NCI-H1436 treated with DMSO at 0.1 percent for 48 hours (cell line): Measurements from ENCODE around the gene WBP2NL.
"Not testable (repeated sequence)": the region's sequence is repeated elsewhere in the genome, so short reads cannot be mapped to it uniquely, and the experiment has no call there.

Experiments
- DNase-seq: peaks from one replicate; lab custom pipeline; 2025; lab: John Stamatoyannopoulos, UW

The WBP2NL gene

GRCh38 chr22:41998361-41999261 lies at the start of gene WBP2NL:
Gene WBP2NL, plus strand, starts transcription at chr22:41998788. Its CDS starts 31 bp downstream, at chr22:41998819.
- DNase-seq: peak; percentile 43

- not testable (repeated sequence) for DNase-seq
Measured at GRCh38 chr22:41948928-41949296, 49.7 kb upstream of the WBP2NL start.

GRCh38 chr22:41949297-41949965 lies 49.2 kb upstream of the WBP2NL start:
- peak; percentile 68 for DNase-seq

GRCh38 chr22:41951898-41952474 lies 46.6 kb upstream of the WBP2NL start, which contains the start of gene SMIM45:
Gene SMIM45, plus strand, starts transcription at chr22:41952150.
- DNase-seq: peak; percentile 69

- DNase-seq: no peak
Measured at GRCh38 chr22:41952713-41953112, 45.9 kb upstream of the WBP2NL start.

GRCh38 chr22:41957941-41958556 lies 40.5 kb upstream of the WBP2NL start:
- DNase-seq: no peak

- no peak for DNase-seq
Measured at GRCh38 chr22:41963453-41964111, 35.0 kb upstream of the WBP2NL start.

GRCh38 chr22:41964112-41964491 lies 34.5 kb upstream of the WBP2NL start:
- DNase-seq: no peak

GRCh38 chr22:41966225-41966606 lies 32.4 kb upstream of the WBP2NL start:
- no peak for DNase-seq

- DNase-seq: no peak
Measured at GRCh38 chr22:41966607-41967240, 31.9 kb upstream of the WBP2NL start.

GRCh38 chr22:41968601-41969000 lies 30.0 kb upstream of the WBP2NL start:
- no peak for DNase-seq

GRCh38 chr22:41969110-41969646 lies 29.4 kb upstream of the WBP2NL start, which contains the start of gene SEPTIN3:
Gene SEPTIN3, plus strand, starts transcription at chr22:41969443. Its CDS starts 2,050 bp downstream, at chr22:41971493.
- no peak for DNase-seq

- no peak for DNase-seq
Measured at GRCh38 chr22:41970601-41971000, 28.0 kb upstream of the WBP2NL start.

GRCh38 chr22:41971431-41971830 lies 27.2 kb upstream of the WBP2NL start:
- DNase-seq: no peak

- no peak for DNase-seq
Measured at GRCh38 chr22:41974691-41975290, 23.8 kb upstream of the WBP2NL start.

GRCh38 chr22:41975299-41976069 lies 23.1 kb upstream of the WBP2NL start:
- no peak for DNase-seq

- DNase-seq: no peak
Measured at GRCh38 chr22:41976070-41976901, 22.3 kb upstream of the WBP2NL start.

GRCh38 chr22:41976961-41977566 lies 21.5 kb upstream of the WBP2NL start:
- DNase-seq: no peak
